GM10248 (cell line): ENCODE measurements around the gene TBC1D4.

Experiments
- CTCF ChIA-PET: fragments of 300-600 bp; sonication (Branson Sonifier 250); formaldehyde crosslinking; extraction: SDS; loops from one replicate; lab custom pipeline; 2021; ENCODE audit warnings: antibody characterized with exemption; lab: Yijun Ruan, JAX
- POLR2A ChIA-PET: fragments of 350-650 bp; sonication (Branson Sonifier 250); formaldehyde crosslinking; extraction: SDS; loops from one replicate; lab custom pipeline; 2020; ENCODE audit warnings: antibody characterized with exemption; lab: Yijun Ruan, JAX
- DNase-seq: peaks from one replicate; pipeline ENCODE4 v3.0.0; 2012; ENCODE audit errors: extremely low spot score
- TF ChIP-seq, protein P1 (sequence below): IDR thresholded peaks from 2 replicates; pipeline ENCODE4 v1.5.1; 2012; ENCODE audit warnings: mild to moderate bottlenecking, low read depth; ENCODE audit errors: extremely low read depth, missing control alignments, control extremely low read depth

TBC1D4 gene, protein sequence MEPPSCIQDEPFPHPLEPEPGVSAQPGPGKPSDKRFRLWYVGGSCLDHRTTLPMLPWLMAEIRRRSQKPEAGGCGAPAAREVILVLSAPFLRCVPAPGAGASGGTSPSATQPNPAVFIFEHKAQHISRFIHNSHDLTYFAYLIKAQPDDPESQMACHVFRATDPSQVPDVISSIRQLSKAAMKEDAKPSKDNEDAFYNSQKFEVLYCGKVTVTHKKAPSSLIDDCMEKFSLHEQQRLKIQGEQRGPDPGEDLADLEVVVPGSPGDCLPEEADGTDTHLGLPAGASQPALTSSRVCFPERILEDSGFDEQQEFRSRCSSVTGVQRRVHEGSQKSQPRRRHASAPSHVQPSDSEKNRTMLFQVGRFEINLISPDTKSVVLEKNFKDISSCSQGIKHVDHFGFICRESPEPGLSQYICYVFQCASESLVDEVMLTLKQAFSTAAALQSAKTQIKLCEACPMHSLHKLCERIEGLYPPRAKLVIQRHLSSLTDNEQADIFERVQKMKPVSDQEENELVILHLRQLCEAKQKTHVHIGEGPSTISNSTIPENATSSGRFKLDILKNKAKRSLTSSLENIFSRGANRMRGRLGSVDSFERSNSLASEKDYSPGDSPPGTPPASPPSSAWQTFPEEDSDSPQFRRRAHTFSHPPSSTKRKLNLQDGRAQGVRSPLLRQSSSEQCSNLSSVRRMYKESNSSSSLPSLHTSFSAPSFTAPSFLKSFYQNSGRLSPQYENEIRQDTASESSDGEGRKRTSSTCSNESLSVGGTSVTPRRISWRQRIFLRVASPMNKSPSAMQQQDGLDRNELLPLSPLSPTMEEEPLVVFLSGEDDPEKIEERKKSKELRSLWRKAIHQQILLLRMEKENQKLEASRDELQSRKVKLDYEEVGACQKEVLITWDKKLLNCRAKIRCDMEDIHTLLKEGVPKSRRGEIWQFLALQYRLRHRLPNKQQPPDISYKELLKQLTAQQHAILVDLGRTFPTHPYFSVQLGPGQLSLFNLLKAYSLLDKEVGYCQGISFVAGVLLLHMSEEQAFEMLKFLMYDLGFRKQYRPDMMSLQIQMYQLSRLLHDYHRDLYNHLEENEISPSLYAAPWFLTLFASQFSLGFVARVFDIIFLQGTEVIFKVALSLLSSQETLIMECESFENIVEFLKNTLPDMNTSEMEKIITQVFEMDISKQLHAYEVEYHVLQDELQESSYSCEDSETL (N-terminal part only)

DNA sequence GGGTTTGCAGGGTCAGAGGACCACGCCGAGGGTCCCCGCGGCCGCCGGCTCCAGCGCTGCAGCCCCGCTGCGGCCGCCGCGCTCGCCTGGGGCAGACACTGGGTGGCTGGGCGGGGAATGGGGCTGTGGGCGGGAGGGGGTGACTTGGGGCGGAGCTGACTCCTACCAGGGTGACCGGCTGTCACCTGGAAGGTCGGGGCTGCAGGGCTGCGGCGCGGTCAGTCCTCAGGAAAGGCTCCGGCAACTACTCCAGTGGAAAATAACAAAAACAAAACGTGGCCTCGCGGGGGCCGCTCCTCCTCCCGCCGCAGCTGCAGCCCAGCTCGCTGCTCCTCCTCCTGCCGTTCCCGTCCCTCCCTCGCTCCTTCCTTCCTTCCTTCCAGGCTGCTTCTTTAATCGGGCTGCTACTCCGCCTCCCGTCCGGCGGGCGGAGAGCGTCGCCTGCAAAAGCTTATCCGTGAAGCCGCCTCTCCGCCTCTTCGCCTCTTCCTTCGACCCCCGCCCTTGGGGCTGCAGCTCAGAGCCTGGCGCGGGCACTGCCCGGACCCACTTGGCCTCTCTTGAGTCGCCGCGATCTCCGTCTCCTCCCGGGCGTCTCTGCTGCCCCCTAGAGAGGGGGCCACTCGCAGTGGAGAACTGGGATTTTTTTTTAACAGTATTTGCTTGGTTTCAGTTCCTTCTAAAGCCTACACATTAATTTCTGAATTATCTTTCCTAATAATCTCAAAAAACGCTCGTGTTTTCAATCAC lies at the start of gene TBC1D4:
TBC1D4 (minus strand) TSS at position 100 of the 750 bp plus-strand sequence. CDS start 402 bp downstream, outside the sequence.
- DNase-seq: peak; percentile 82
- TF ChIP-seq, protein P1, sequence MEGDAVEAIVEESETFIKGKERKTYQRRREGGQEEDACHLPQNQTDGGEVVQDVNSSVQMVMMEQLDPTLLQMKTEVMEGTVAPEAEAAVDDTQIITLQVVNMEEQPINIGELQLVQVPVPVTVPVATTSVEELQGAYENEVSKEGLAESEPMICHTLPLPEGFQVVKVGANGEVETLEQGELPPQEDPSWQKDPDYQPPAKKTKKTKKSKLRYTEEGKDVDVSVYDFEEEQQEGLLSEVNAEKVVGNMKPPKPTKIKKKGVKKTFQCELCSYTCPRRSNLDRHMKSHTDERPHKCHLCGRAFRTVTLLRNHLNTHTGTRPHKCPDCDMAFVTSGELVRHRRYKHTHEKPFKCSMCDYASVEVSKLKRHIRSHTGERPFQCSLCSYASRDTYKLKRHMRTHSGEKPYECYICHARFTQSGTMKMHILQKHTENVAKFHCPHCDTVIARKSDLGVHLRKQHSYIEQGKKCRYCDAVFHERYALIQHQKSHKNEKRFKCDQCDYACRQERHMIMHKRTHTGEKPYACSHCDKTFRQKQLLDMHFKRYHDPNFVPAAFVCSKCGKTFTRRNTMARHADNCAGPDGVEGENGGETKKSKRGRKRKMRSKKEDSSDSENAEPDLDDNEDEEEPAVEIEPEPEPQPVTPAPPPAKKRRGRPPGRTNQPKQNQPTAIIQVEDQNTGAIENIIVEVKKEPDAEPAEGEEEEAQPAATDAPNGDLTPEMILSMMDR: peak; percentile 77
- ChIA-PET POLR2A (no interaction called here), CTCF (interaction anchor here (0.6 to 7.1 kb wide), 50 partner anchors 9 to 568 kb away, joined by 3 to 59 read pairs (median 4); partner anchors contain the start of gene UCHL3)

DNA sequence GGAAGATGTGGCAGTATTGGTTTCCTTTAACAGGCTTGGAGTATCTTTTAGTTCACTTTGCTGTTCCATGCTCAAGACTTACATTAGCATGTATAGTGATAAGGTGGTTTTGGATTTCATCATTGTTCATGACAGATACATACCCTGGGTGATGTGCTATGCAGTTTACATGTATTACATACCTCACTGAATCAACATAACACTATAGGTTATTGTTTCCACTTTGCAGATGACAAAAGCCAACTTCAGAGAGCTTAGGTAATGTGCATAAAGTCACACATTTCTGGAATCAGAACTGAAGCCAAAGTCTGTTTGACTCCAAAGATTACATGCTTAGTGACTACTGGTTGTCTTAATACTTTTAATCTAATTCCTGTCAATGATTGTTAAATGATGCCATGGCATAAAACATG lies 48.6 kb upstream of the TBC1D4 start:
- ChIA-PET CTCF (interaction anchor here (1.1 to 2.3 kb wide), 2 partner anchors 12 to 16 kb away, joined by 4 to 7 read pairs; no protein-coding TSS in a partner anchor), POLR2A (no interaction called here)
- DNase-seq: no peak
- TF ChIP-seq, protein P1: no peak

DNA sequence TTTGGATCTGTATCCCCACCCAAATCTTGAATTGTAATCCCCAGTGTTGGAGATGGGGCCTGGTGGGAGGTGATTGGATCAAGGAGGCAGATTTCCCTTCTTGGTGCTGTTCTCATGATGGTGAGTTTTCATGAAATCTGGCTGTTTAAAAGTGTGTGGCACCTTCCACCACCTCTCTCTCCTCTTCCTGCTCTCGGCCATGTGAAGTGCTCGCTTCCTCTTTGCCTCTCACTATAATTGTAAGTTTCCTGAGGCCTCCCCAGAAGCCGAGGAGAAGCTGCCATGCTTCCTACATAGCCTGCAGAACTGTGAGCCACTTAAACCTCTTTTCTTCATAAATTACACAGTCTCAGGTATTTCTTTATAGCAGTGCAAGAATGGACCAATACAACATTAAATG lies 40.0 kb upstream of the TBC1D4 start:
- TF ChIP-seq, protein P1: no peak
- POLR2A ChIA-PET: no interaction called here
- CTCF ChIA-PET: interaction anchor here (1.5 to 2.3 kb wide), 2 partner anchors 8 to 37 kb away, joined by 4 to 11 read pairs; no protein-coding TSS in a partner anchor
- no peak for DNase-seq

DNA sequence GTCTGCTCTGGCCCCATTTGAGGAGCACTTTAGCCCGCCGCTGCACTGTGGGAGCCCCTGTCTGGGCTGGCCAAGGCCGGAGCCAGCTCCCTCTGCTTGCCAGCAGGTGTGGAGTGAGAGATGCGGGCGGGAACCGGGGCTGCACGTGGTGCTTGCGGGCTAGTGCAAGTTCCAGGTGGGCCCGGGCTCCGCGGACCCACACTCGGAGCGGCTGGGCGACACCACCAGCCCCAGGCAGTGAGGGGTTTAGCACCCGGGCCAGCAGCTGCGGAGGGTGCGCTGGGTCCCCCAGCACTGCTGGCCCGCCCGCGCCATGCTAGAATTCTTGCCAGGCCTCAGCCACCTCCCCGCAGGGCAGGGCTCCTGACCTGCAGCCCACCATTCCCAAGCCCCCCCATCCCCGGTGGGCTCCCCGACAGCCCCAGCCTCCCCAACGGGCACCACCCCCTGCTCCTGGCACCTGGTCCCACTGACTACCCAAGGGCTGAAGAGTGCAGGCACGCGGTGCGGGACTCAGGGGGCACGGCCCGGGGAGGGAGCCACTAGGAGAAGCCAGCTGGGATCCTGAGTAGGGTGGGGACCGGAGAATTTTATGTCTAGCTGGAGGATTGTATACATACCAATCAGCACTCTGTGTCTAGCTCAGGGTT lies 36.6 kb upstream of the TBC1D4 start:
- POLR2A ChIA-PET: no interaction called here
- TF ChIP-seq, protein P1: no peak
- CTCF ChIA-PET: interaction anchor here (1.1 to 1.8 kb wide), 2 partner anchors 32 to 36 kb away, joined by 4 to 5 read pairs; partner anchors contain the start of gene TBC1D4
- no peak for DNase-seq

DNA sequence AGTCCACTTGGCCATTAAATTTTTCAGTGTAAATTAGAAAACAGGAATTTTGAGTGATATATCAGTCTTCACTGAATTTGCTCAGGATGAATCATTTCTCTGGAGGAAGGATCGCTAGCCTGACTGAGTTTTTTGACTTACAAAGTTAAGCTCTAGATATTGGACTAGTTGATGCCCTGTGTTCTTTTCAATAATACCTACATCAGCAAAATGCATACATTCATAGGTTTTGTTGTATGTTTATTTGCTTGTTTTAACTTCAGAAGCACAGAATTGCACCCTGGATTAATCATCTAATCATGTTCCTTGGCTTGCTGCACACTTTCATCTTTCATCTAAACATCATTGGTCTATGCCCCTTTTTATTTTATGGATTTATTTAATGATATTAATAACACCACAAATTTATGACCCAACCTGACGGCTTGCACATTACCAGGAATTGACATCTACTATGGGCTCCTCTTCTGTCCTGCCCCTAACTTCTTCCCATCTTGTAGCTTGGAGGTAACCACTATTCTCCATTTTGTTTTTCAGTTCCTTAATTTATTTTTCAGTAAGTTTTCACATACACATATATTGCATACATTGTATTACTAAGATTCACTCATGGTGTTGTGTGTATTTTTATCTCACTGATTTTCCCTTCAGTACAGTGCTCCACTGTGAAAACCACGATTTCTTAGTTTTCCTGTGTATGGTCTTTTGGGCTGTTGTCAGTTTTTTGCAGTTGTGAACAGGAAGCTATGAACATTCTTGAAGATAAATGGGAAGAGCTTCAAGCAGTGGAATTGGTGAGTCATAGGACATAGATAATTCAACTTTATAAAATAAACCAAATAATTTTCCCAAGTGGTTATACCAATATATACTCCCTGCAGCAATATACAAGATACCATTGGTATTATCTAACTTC lies 32.4 kb upstream of the TBC1D4 start:
- CTCF ChIA-PET: interaction anchor here (0.9 to 3.3 kb wide), 7 partner anchors 9 to 36 kb away, joined by 3 to 11 read pairs (median 8); partner anchors contain the start of genes TBC1D4 and UCHL3
- TF ChIP-seq, protein P1: no peak
- no peak for DNase-seq
- POLR2A ChIA-PET: no interaction called here
